Islet precursor cell (in vitro differentiated cells): ENCODE measurements around the gene MCM9.

Source experiments
- DNase-seq: peaks from one replicate; pipeline ENCODE4 v3.0.0-alpha.2; 2018

Gene MCM9

DNA sequence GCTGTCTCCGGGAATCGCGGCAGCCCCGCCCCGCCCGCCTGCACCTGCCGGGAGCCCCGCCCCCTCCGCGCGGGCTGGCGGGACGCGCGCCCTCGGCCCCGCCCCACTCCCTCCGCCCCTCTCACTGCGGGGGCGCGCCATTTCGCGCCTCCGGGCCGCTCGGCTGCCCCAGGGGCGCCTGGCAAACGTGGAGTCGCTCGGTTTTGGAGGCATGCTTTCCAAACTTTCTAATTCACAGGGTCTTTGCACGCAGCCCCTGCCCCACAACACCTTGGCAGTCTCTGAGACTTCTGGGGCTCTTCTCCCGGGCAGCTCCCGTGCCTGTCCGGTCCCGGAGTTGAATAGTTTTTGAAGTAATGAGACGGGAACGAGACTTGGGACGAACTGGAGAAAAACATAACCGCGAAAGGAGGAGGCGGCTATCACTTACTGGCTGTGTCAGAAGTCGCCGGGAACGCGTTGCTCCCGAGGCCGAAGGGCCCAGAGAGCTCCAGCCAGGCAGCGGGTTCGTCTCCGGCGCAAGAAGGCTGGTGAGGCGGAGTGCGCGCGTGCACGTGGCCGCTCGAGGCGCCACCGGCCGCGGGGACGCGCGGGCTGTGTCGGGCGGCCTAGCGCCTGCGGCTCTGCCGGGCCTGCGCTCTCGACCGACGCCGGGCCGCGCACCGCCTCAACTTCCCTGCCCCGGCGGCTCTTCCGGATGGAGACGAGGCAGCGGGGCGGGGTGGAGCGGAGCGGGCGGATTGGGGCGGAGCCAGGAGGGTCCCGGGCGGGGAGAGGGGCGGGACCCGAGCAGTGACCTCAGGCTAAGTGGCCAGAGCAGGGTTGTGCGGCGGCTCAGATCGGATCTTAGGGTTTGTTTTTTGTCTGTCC lies at the start of gene MCM9:
MCM9 (minus strand) TSS at position 699 of the 870 bp plus-strand sequence. CDS start 3,436 bp downstream, outside the sequence.
- peak; percentile 97 for DNase-seq

DNA sequence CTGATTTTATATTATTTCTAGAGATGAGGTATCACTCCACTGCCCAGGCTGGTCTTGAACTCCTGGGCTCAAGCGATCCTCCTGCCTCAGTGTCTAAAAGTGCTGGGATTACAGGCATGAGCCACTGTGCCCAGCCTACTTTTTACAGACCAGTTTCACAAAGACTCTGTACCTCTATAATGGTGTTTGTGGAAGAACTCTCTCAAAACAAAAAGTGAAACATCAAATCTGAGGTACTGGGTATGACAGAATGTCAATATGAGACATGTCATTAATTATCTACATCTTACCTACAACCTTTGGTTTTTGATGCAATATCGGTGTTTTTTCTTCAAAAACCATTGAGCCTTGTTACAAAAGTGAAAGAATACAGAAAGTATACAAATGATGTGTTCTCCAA lies 49.4 kb upstream of the MCM9 start:
- no peak for DNase-seq

DNA sequence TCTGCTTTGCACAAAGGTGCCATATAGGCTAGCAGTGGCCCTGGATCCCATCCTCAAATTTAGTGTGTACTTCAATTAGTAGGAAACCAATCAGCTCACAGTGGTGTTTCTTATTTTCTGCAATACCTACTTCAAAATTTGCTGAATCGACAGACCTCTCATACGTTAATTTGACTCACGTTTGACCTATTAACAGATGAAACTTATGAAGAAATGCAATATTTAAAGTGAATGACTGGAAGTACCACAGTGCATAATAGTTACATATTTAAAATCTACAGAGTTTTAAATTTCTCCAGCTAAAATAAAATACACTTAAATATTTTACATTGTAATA lies 47.6 kb upstream of the MCM9 start:
- DNase-seq: no peak

DNA sequence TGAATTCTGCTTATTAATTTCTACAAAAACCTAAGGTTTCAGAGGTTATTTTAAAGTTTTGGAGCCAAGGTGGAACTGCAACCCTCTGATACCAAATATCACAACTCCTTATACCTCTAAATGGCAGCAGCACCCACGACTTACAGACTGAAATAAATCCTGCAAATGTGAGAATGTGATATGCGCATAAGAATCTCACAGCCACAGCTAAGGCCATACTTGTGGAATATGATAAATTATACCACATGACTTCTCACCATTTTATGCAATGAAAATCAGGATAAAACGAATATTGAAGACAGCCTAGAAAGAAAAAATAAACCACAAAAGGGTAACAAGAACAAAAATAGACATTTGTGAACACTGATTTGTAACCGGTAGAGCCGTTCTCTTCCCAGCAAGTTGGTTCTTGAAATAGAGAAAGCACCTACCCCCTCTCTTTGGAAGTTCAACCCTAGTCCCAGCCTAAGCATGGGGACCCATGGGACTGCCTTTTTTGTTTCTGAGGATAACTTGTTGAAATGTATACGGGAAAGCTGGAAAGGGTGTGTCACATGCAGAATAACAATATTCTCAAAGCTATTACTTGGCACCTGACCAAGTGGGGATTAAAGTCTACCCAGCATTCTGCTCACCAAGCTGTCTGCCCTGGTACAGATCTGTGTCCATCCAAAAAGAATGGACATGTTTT lies 47.1 kb upstream of the MCM9 start:
- no peak for DNase-seq

DNA sequence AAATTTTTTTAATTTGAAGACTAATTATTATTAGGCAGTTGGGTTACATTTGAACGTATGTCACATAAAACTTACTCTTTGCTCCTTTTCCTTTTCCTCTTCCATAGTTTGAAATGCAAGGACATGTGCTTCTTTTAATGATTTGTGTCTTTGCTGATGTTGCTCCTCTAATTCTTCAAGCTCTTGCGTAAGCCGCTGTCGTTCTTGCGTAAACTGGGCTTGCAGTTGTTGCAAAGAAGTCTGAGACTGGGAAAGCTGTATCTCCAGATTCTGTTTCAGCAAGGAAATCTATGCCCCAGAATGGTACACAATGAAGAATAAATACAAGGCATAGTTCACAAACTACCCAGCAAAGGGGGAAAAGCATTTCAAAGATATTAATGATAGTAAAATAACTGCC lies 45.1 kb upstream of the MCM9 start:
- DNase-seq: no peak

DNA sequence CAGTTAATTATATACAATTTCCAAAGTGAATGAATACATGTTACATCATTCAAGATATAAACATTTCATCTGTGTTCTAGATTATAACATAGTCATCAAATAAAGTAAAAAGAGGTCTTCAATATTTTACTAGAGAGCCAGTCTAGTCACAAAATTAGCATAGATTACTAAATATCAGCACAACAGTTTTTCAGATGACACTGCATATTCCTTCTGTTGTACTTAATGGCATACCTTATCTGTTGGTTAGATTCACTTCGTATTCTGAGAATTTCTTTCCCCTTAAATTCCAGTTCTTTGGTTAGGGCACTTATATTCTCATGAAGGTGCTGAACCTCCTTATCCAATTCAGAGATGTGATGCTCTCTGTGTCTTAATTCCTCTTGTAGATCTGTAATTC lies 39.8 kb upstream of the MCM9 start:
- DNase-seq: no peak

DNA sequence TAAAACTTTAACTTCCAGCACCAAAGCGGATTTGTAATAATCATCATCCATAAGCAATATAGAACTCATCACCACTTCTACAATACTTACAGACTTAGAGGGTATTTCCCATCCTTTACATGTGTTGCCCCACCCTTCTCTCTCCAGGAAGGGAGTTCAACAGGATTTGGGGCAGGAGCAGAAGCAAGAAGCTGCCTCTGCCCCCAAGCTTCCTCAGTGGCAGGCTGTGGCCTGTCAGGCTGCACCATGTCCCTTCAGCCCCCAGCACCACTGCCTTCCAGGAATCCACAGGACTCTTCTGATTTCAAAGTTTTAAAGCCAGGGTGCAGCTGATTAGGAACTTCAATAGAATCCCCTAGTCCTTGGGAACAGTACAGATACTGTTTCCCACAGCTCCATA lies 36.7 kb upstream of the MCM9 start:
- DNase-seq: no peak

DNA sequence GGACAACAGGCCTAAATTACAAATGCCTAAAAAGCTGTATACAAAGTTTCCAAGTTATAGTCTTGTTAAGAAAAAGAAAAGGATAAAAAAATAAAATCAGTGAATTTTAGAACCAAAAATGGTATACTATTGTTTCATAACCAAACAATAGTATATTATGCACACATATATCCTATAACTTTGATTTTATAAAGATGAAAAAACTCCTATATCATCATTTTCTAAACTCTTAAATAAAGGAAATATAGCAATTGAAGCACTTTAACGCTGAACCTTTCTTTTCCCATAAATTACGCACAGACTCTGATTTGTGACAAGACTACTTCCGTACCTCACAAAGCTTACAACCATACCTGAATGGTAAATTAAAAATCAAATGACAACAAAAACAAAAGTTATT lies 35.9 kb upstream of the MCM9 start:
- DNase-seq: no peak

DNA sequence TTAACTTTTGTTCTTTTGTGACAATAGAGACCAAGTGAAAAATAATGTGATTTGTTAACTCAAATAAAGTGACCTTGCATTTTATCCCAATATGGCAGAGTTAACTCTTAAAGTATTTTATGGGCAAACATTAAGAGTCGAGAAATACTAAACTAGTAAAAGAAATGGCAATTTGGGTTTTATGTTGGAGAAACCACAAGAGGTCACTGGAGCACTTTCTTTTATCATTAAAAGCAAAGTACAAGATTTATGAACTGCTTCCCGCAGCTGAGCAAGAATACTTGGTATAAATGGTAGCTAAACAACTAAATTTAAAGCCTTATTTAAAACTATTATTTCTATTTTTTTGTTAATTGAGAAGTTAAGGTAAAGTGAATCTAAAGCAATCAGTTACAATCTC lies 33.5 kb upstream of the MCM9 start:
- DNase-seq: no peak

DNA sequence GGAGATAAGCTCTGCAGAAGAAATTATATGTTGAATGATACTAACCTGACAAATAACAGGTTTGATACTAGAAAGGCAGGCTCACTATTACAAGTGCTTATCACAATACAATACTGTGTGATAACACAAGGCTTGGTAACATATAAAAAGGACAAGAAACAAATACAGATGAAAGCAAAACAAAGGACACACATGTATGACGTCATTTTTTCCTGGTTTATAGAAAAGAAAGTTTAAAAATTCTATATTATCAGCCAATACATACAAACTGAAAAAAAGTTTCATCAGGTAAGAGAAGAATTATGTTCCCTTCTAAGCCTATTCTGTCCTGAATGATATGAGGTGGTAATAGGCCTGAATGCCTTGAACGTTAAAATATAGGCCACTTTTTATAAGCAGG lies 32.3 kb upstream of the MCM9 start:
- DNase-seq: no peak

DNA sequence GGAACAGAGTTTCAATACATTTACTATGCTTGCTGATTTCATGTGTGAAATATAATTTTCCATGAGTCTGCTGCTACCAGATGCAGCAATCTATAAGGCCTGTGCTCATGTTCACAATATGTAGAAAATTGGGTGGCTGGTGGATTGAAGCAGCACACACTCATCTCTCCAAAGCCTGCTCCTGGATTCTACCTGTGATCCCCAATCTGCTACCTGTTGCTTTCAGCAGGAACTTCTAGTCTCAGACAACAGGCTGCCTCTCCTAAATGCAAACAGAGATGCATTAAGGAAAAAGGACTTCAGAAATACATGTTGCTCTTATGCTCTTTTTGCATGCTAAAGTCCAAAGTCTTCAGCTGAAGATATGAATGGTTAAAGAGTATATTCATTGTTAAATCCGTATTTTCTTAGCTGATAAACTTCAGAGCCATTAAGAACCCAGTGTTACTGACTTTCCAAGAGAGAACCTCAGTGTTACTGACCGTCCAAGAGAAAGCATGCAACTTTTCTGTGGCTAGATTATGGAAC lies 30.9 kb upstream of the MCM9 start:
- no peak for DNase-seq

DNA sequence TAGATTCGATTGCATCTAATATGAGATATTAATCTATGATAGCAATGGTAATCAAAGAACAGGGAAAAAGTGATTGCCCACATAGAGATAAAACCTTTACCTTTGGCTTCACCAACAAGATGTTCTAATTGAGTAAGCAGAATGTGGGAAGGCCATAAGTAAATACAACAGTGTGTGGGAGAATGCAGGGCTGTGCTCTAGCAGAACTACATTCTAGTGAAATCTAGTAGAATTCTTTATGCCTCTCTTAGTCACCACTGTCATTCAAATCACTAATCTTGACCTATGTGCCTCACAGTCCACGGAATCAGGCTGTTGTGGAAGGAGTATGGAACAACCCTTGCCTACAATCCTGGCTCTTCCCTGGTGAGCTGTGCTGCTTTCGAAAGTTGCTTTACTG lies 30.4 kb upstream of the MCM9 start:
- no peak for DNase-seq

DNA sequence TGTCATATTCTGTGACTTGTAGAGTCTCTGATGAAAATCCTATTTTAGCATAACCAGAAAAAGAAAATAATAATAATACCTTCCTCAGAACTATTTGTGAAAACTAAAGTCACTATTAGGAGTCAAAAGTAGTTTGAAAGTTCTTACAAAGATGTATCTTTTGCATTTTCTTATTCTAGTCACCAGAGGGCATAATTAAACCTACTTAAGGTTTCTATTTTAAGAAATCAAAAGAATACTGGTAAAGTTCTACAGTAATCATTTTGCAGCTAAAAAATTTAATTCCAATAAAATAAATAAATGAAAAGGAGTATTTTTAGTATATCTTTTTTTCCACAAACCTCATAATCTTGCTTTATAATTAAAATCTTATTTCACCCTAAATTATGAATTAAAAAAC lies 28.0 kb upstream of the MCM9 start:
- no peak for DNase-seq

DNA sequence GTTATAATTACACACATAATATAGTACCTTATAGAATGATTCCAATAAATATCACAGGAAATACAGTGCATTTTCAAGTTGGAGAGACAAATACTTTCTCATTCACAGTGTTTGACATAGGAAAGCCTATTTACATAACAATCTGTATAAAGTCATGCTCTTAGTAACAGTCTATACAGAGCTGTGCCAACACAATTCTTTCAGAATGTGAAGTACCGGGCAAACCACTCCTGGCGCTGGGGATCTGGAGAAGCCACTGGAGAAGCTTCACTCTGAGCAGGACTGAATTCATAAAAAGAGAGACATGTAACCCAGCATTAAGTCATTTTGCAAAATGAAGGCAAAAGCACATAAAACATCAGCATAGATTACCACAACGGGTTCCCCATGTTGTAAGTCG lies 24.9 kb upstream of the MCM9 start:
- no peak for DNase-seq

DNA sequence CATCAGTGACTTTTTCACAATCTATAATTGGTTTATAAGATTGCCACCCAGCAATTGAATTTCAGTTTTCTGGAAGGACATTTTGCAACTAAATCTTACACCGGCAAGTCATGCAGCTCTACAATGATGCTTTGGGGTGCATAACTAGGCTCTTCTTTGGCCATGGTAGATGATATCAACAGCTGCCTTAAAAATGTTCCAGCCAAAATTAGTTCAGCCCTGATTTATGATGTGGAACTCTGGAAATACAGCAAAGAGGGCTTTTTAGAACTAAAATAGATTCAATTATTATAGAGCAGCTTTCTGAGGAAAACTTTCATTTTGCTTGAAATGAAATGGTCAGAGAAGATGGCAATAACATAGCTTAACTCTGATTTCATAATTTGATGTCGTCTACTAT lies 18.4 kb upstream of the MCM9 start:
- DNase-seq: no peak

DNA sequence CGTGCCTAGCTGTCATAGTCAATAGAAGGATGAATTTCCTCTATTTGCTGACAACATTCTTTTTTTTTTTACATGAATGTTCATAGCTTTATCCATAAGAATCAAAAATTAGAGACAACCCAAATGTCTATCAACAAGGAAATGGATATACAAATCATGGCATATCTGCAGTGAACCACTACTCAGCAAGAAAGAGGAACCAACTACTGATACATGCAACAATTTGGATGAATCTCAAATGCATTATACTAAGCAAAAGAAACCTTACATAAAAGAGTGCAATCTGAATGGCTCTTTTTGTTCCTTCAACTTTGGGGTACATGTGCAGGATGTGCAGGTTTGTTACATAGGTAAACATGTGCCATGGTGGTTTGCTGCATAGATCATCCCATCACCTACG lies 17.7 kb upstream of the MCM9 start:
- DNase-seq: no peak

DNA sequence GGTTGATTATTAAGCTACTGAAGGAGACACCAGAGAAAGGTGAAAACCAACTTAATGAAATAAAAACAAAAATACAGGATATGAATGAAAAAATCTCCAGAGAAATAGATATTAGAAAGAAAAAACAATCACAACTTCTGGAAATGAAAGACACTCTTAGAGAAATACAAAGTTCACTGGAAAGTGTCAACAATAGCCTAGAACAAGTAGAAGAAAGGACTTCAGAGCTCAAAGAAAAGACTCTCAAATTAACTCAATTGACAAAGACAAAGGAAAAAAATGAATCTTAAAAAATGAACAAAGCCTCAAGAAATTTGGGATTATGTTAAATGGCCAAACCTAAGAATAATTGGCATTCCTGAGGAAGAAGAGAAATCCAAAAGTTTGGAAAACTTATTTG lies 10.3 kb upstream of the MCM9 start:
- DNase-seq: no peak

DNA sequence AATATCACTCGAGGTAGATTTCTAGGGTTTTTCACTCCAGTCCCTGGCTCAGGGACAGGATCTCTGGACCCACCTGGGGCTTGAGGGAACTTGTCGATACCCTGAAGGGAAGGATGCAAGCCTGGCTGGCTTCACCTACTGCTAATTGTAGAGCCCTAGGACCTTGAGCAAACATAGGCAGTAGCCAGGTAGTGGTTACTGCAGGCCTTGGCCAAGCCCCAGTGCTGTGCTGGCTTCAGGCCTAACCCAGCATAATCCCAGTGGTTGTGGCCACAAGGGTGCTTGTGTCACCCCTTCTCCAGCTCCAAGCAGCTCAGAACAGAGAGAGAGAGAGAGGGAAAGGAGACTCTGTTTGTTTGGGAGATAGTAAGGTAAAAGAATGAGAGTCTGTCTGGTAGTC lies 5.8 kb upstream of the MCM9 start:
- no peak for DNase-seq

DNA sequence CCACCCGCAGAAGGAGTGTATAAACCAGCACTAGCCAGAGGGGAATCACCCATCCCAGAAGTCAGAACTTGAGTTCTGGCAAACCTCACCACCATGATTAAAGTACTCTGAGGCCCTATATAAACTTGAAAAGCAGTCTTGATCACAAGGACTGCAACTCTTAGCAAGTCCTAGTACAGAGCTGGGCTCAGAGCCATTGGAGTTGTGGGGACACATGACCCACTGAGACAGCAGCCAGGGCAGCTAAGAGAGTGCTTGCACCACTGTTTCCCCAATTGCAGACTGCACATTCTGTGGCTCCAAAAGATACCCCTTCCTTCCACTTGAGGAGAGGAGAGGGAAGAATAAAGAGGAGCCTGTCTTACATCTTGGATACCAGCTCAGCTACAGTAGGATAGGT lies 4.7 kb upstream of the MCM9 start:
- DNase-seq: no peak

DNA sequence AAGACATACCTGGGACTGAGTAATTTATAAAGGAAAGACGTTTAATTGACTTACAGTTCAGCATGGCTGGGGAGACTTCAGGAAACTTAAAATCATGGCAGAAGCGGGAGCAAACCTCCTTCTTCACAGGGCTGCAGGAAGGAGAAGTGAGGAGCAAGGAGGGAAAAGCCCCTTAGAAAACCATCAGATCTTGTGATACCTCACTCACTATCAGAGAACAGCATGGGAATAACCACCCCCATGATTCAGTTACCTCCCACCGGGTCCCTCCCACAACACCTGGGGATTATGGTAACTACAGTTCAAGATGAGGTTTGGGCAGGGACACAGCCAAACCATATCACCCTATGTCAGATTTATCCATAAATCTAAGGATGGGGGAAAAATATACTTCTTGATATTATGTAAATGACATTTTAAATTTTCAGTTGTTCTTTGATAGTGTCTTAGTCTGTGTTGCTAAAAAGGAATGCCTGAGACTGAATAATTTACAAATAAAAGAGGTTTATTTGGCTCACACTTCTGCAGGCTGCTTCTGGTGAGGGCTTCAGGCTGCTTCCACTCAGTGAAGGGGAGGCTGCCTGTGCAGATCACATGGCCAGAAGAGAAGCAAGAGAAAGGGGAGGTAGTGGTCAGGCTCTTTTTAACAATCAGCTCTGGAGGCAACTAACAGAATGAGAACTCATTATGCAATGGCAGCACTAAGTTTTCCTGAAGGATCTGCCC lies 1.2 kb upstream of the MCM9 start:
- no peak for DNase-seq

DNA sequence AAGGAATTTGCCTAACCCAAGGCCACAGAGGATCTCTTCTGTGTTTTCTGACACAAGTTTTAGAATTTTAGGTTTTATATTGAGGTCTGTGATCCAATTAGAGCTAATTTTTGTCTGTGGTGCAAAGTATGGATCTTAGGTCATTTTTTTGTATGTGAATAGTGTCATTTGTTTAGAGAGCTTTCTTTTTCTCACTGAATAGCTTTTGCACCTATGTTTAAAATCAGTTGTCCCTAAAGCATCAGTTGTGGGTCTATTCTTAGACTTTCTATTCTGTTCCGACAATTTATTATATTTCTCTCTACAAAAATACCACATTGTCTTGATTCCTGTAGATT lies 341 bp upstream of the MCM9 start:
- DNase-seq: no peak

DNA sequence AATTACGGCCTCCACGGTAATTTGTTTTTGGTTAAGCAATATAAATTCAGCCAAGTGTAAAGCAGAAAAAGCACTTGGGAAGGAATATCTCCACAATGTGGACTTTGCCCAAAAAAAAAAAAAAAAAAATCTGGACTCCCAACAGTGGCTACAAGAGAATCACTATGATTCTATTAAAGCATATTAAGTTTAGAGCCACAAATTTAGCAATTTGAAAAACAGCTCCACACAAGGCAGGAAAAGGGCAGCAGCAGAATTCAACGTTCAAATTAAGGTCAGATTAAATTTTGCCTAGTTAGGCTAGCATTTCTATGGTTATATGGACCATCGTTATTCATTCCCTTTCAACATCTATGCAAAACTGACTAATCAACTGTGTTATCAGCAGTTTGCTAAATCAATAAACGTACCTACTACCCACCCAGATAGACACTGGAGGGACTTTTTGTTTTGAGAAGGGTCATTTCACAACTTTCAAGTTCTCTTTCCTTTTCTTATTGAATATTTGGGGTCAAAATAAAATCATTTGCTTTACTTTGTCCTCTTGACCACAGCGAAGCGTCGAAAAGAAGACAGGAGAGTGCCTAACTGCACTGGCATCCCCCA lies 1.0 kb downstream of the MCM9 start:
- DNase-seq: no peak

DNA sequence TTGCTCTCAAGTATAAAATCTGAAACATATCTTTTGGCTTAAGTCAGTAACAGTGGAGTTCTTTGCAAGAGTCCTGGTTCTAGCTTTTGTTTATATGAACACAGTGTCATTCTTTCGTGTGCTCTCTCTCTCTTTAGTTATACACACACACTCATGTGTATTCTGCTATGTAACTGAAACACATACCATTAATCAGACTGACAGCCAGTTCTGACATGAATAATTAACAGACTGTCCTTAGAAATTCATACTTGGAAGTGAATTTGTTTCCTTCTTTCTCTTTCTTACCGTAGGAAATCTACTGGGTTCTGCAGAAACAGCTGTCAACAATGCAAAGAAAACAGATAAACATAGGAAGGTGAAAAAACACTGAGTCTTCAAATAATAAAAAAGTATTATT lies 2.5 kb downstream of the MCM9 start:
- no peak for DNase-seq

DNA sequence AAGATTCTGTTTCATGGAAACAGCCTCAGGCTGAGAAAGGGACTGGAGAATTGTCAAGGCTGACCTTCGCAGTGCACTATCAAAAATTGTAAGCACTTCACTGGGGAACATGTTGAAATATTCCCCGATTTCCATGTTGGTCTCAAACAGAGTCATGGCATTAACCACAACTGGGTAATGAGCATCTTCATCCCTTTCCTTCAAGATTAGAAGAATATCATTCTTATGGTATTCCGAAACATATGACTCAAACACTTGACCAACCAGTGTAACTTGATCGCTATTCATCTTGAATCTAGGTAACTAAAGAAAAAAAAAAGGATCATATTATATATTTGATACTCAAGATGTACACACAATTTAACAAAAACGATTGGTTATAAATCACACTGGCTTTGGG lies 3.5 kb downstream of the MCM9 start:
- no peak for DNase-seq
